Liver (tissue), 3 donors: ENCODE measurements around the gene ADGRD1.

Experiments used
- FOXA1 ChIP-seq: IDR thresholded peaks from 2 replicates; pipeline ENCODE4 v1.6.1; 2016; ENCODE audit warnings: antibody characterized with exemption
- GABPA ChIP-seq, 2 donors: IDR thresholded peaks in 1 of 2; conservative IDR thresholded peaks in 1 of 2; 2 replicates each; pipeline ENCODE4 v1.6.1; 2016; ENCODE audit warnings: antibody characterized with exemption in 2 of 2, mild to moderate bottlenecking in 1 of 2, moderate library complexity in 1 of 2
- JUND ChIP-seq, 2 donors: IDR thresholded peaks; 2 replicates each; pipeline ENCODE4 v1.6.1; 2016; ENCODE audit warnings: antibody characterized with exemption in 2 of 2
- SP1 ChIP-seq: IDR thresholded peaks from 2 replicates; pipeline ENCODE4 v1.6.1; 2018; ENCODE audit warnings: antibody characterized with exemption, mild to moderate bottlenecking
- TAF1 ChIP-seq: conservative IDR thresholded peaks from 2 replicates; pipeline ENCODE4 v1.6.1; 2016; ENCODE audit warnings: antibody characterized with exemption, mild to moderate bottlenecking
- YY1 ChIP-seq: IDR thresholded peaks from 2 replicates; pipeline ENCODE4 v1.6.1; 2016; ENCODE audit warnings: antibody characterized with exemption, mild to moderate bottlenecking
- ZBTB33 ChIP-seq: IDR thresholded peaks from 2 replicates; pipeline ENCODE4 v1.6.1; 2016; ENCODE audit warnings: antibody characterized with exemption
- TF ChIP-seq, protein P1 (sequence below): fragments of 150-350 bp; IDR thresholded peaks from 2 replicates; pipeline ENCODE4 v1.5.1; 2017; ENCODE audit warnings: improper control_type of control experiment, low read depth, low read length; ENCODE audit not compliant: missing input control
- TF ChIP-seq, protein P2 (sequence below): IDR thresholded peaks from 2 replicates; pipeline ENCODE4 v1.6.1; 2016; ENCODE audit warnings: antibody characterized with exemption
- donor health status: healthy.
- donor health status: healthy.

DNA sequence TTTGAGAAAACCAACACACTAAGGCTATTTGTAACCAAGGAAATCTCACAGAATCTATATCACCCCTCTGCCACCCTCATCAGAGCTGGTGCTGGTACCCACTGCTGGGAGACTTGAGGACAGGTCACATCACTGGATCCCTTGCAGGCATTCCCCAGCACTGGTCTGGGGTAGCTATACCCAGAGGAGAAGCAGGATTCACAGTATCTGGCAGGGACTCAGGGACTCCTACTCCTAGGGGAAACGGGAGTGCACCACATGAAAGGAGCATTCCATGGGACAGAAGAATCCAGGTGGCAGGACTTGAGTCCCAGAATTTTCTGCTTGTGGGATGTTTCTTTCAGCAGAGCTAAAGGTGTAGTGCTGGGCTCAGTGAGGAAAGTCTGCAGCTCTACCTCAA lies 223.2 kb downstream of the ADGRD1 start:
- TF ChIP-seq, protein P1, sequence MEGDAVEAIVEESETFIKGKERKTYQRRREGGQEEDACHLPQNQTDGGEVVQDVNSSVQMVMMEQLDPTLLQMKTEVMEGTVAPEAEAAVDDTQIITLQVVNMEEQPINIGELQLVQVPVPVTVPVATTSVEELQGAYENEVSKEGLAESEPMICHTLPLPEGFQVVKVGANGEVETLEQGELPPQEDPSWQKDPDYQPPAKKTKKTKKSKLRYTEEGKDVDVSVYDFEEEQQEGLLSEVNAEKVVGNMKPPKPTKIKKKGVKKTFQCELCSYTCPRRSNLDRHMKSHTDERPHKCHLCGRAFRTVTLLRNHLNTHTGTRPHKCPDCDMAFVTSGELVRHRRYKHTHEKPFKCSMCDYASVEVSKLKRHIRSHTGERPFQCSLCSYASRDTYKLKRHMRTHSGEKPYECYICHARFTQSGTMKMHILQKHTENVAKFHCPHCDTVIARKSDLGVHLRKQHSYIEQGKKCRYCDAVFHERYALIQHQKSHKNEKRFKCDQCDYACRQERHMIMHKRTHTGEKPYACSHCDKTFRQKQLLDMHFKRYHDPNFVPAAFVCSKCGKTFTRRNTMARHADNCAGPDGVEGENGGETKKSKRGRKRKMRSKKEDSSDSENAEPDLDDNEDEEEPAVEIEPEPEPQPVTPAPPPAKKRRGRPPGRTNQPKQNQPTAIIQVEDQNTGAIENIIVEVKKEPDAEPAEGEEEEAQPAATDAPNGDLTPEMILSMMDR = no peak
- TF ChIP-seq FOXA1 (no peak), ZBTB33 (no peak), GABPA (IDR thresholded peaks at IDR 0.05 in 1 of 2, conservative IDR thresholded peaks at IDR 0.05 in 1 of 2) (no peak), JUND (IDR thresholded peaks at IDR 0.05) (no peak), TAF1 (no peak), YY1 (no peak), SP1 (no peak)
- TF ChIP-seq, protein P2, sequence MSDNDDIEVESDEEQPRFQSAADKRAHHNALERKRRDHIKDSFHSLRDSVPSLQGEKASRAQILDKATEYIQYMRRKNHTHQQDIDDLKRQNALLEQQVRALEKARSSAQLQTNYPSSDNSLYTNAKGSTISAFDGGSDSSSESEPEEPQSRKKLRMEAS = no peak
